CD4-positive, CD25-positive, alpha-beta regulatory T cell (primary cell): Measurements from ENCODE around the gene PCSK5. TPM values are rescaled to one million over a fixed set of nuclear protein-coding genes. Genes with fewer than 3 reads are reported as not detected.
A peak's percentile ranks its signal among the peaks of the same experiment; 100 is the strongest.
"Not testable (repeated sequence)": the region's sequence is repeated elsewhere in the genome, so short reads cannot be mapped to it uniquely, and the experiment has no call there.

Source experiments
- ATAC-seq, 2 donors: fragments of 150-1000 bp; cut with Tn5 transposase; one replicate each; pipeline ENCODE4 v1.10.0; 2021; ENCODE audit warnings: low read depth in 2 of 2, moderate number of reproducible peaks in 2 of 2, moderate library complexity in 1 of 2
- DNase-seq, 3 donors: peaks; one replicate each; pipeline versions ENCODE4 v3.0.0 to v3.0.0-alpha.2; 2012 to 2022; ENCODE audit warnings: mixed read lengths in 1 of 3
- H3K27ac ChIP-seq: one replicate; pipeline ENCODE4 v1.7.0; 2013; ENCODE audit warnings: mild to moderate bottlenecking, low read length; ENCODE audit not compliant: insufficient read depth, poor library complexity, severe bottlenecking
- H3K27me3 ChIP-seq: one replicate; pipeline ENCODE4 v1.7.0; 2013; ENCODE audit warnings: low read length; ENCODE audit not compliant: control insufficient read depth, insufficient read depth
- H3K36me3 ChIP-seq: one replicate; pipeline ENCODE4 v1.7.0; 2013; ENCODE audit warnings: mild to moderate bottlenecking, low read length, moderate library complexity; ENCODE audit not compliant: control insufficient read depth, insufficient read depth
- H3K4me1 ChIP-seq: 2 replicates; pipeline ENCODE4 v1.7.0; 2013; ENCODE audit warnings: mild to moderate bottlenecking, low read length; ENCODE audit not compliant: insufficient read depth, control insufficient read depth, poor library complexity, severe bottlenecking
- H3K4me3 ChIP-seq: one replicate; pipeline ENCODE4 v1.7.0; 2013; ENCODE audit warnings: low read depth, mild to moderate bottlenecking, low read length, moderate library complexity
- H3K9me3 ChIP-seq, 2 experiments: 1 replicate in 1 of 2; 2 replicates in 1 of 2; pipeline ENCODE4 v1.7.0; 2013; ENCODE audit warnings: low read length in 2 of 2, mild to moderate bottlenecking in 1 of 2, moderate library complexity in 1 of 2; ENCODE audit not compliant: control insufficient read depth in 2 of 2
- H3K27ac Mint-ChIP-seq, 3 donors: one replicate each; pipeline ENCODE4 v1.8.0; 2020 to 2022; ENCODE audit warnings: mild to moderate bottlenecking in 3 of 3, mixed read lengths in 3 of 3, moderate library complexity in 2 of 3
- H3K27me3 Mint-ChIP-seq: one replicate; pipeline ENCODE4 v1.8.0; 2022; ENCODE audit warnings: mild to moderate bottlenecking, mixed read lengths
- H3K36me3 Mint-ChIP-seq: one replicate; pipeline ENCODE4 v1.8.0; 2020; ENCODE audit warnings: mixed read lengths
- H3K4me1 Mint-ChIP-seq, 4 donors: one replicate each; pipeline ENCODE4 v1.8.0; 2020 to 2022; ENCODE audit warnings: mixed read lengths in 4 of 4, mild to moderate bottlenecking in 1 of 4
- H3K4me3 Mint-ChIP-seq, 4 donors: one replicate each; pipeline ENCODE4 v1.8.0; 2020 to 2022; ENCODE audit warnings: mild to moderate bottlenecking in 4 of 4, mixed read lengths in 4 of 4, moderate library complexity in 3 of 4
- H3K9me3 Mint-ChIP-seq, 7 donors: one replicate each; pipeline ENCODE4 v1.8.0; 2020 to 2022; ENCODE audit warnings: mixed read lengths in 7 of 7, mild to moderate bottlenecking in 3 of 7, moderate library complexity in 2 of 7
- polyA plus RNA-seq, 4 donors: library from polyadenylated mRNA; unstranded; fragments of 300-500 nt; fragmentation: Illumina TruSeq; gene quantifications; one replicate each; pipeline ENCODE4 v1.2.3, GENCODE V29; 2021
- total RNA-seq: library from RNA; stranded (reverse); gene quantifications from one replicate; pipeline ENCODE4 v1.2.3, GENCODE V29; 2022

Gene PCSK5
- total and polyA plus RNA-seq, 5 donors from 2014 or later, result 0.47 to 2.7 (median 2.0) TPM

GRCh38 chr9:76307047-76307446 lies 416.6 kb downstream of the PCSK5 start:
- not testable (repeated sequence) for H3K4me3 ChIP-seq, H3K4me1 ChIP-seq, H3K36me3 ChIP-seq, DNase-seq, H3K36me3 Mint-ChIP-seq, H3K27ac ChIP-seq, H3K27ac Mint-ChIP-seq, H3K9me3 ChIP-seq, H3K4me1 Mint-ChIP-seq, H3K9me3 Mint-ChIP-seq, H3K4me3 Mint-ChIP-seq, H3K27me3 ChIP-seq, ATAC-seq, H3K27me3 Mint-ChIP-seq

DNA sequence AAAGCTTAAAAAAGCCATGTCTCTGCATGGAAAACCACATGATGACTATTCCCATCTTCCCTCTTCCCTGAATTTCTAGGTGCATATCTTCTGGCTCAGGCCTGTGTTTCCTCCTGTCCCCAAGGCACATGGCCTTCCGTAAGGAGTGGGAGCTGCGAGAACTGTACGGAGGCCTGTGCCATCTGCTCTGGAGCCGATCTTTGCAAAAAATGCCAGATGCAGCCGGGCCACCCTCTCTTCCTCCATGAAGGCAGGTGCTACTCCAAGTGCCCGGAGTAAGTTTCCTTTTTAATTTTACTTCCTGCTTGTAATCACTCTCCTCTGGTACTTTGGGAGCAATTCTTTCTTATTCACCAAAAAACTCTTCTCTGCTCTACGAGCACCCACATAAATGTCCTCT lies 420.1 kb downstream of the PCSK5 start:
- Mint-ChIP-seq H3K4me3 (no peak overlapping the region), H3K4me1 (no peaks in the 10 kb centered on the region), H3K36me3 (no peaks in the 10 kb centered on the region), H3K27ac (no peak overlapping the region), H3K9me3 (no peaks in the 10 kb centered on the region), H3K27me3 (peaks cover 4% of the 10 kb centered on the region)
- Histone ChIP-seq H3K4me1 (no peaks in the 10 kb centered on the region), H3K27ac (no peak overlapping the region), H3K9me3 (no peaks in the 10 kb centered on the region), H3K36me3 (no peaks in the 10 kb centered on the region), H3K27me3 (peaks cover 4% of the 10 kb centered on the region), H3K4me3 (no peak overlapping the region)
- ATAC-seq, result no peak
- no peak for DNase-seq

GRCh38 chr9:76310991-76311390 lies 420.5 kb downstream of the PCSK5 start:
- no peaks in the 10 kb centered on the region for H3K36me3 Mint-ChIP-seq
- no peaks in the 10 kb centered on the region for H3K4me1 Mint-ChIP-seq
- Histone ChIP-seq H3K27me3 (peaks cover 4% of the 10 kb centered on the region), H3K9me3 (no peaks in the 10 kb centered on the region), H3K4me1 (no peaks in the 10 kb centered on the region), H3K27ac (no peak overlapping the region), H3K36me3 (no peaks in the 10 kb centered on the region), H3K4me3 (no peak overlapping the region)
- H3K4me3 Mint-ChIP-seq, result no peak overlapping the region
- H3K27ac Mint-ChIP-seq, result no peak overlapping the region
- H3K27me3 Mint-ChIP-seq, result peaks cover 4% of the 10 kb centered on the region
- DNase-seq, result no peak
- no peaks in the 10 kb centered on the region for H3K9me3 Mint-ChIP-seq
- ATAC-seq, result no peak

- Mint-ChIP-seq H3K27ac (no peak overlapping the region), H3K36me3 (no peaks in the 10 kb centered on the region), H3K27me3 (peaks cover 4% of the 10 kb centered on the region), H3K4me3 (no peak overlapping the region), H3K9me3 (no peaks in the 10 kb centered on the region), H3K4me1 (no peaks in the 10 kb centered on the region)
- DNase-seq, result no peak
- no peak for ATAC-seq
- H3K36me3 ChIP-seq, result no peaks in the 10 kb centered on the region
- no peak overlapping the region for H3K4me3 ChIP-seq
- no peaks in the 10 kb centered on the region for H3K9me3 ChIP-seq
- H3K4me1 ChIP-seq, result no peaks in the 10 kb centered on the region
- H3K27ac ChIP-seq, result no peak overlapping the region
- H3K27me3 ChIP-seq, result peaks cover 4% of the 10 kb centered on the region
Observed at GRCh38 chr9:76311537-76311936, 421.1 kb downstream of the PCSK5 start.

- ATAC-seq (no peak), DNase-seq (no peak)
- Mint-ChIP-seq H3K27ac (no peak overlapping the region), H3K4me3 (no peak overlapping the region), H3K36me3 (no peaks in the 10 kb centered on the region), H3K4me1 (no peaks in the 10 kb centered on the region), H3K27me3 (peaks cover 4% of the 10 kb centered on the region), H3K9me3 (no peaks in the 10 kb centered on the region)
- Histone ChIP-seq H3K9me3 (no peaks in the 10 kb centered on the region), H3K27ac (no peak overlapping the region), H3K36me3 (no peaks in the 10 kb centered on the region), H3K4me1 (no peaks in the 10 kb centered on the region), H3K27me3 (no peaks in the 10 kb centered on the region), H3K4me3 (no peak overlapping the region)
Observed at GRCh38 chr9:76313771-76314170, 423.3 kb downstream of the PCSK5 start.

DNA sequence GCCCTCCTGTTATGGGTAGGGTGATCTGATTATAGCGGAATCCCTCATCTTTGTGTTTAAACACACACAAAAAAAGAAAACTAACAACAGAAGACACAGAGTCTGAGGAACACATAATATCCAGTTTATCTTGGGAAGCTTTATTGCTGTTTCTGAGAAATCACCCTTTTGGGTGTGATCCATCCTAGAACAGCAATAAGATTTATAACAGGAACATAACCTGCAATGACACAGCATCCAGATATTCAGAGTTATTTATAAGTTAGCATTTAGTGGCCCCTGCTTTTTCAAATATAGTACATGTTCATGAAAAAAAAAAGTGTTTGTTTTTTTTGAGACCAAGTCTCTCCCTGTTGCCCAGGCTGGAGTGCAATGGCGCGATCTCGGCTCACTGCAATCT lies 423.8 kb downstream of the PCSK5 start:
- Histone ChIP-seq H3K27ac (no peak overlapping the region), H3K4me3 (no peak overlapping the region), H3K36me3 (no peaks in the 10 kb centered on the region), H3K4me1 (no peaks in the 10 kb centered on the region), H3K9me3 (no peaks in the 10 kb centered on the region), H3K27me3 (no peaks in the 10 kb centered on the region)
- Mint-ChIP-seq H3K4me3 (no peak overlapping the region), H3K4me1 (no peaks in the 10 kb centered on the region), H3K36me3 (no peaks in the 10 kb centered on the region), H3K27me3 (peaks cover 4% of the 10 kb centered on the region), H3K27ac (no peak overlapping the region), H3K9me3 (no peaks in the 10 kb centered on the region)
- DNase-seq (no peak), ATAC-seq (no peak)

- no peaks in the 10 kb centered on the region for H3K27me3 ChIP-seq
- H3K4me1 ChIP-seq, result no peaks in the 10 kb centered on the region
- no peaks in the 10 kb centered on the region for H3K9me3 Mint-ChIP-seq
- H3K27ac ChIP-seq, result no peak overlapping the region
- no peak overlapping the region for H3K4me3 Mint-ChIP-seq
- no peaks in the 10 kb centered on the region for H3K4me1 Mint-ChIP-seq
- ATAC-seq (no peak), DNase-seq (no peak)
- no peaks in the 10 kb centered on the region for H3K36me3 ChIP-seq
- peak overlapping the region in 1 of 3 donors; percentile 4 for H3K27ac Mint-ChIP-seq
- no peaks in the 10 kb centered on the region for H3K36me3 Mint-ChIP-seq
- H3K9me3 ChIP-seq, result no peaks in the 10 kb centered on the region
- H3K27me3 Mint-ChIP-seq, result no peaks in the 10 kb centered on the region
- no peak overlapping the region for H3K4me3 ChIP-seq
Observed at GRCh38 chr9:76316069-76316468, 425.6 kb downstream of the PCSK5 start.

- not testable (repeated sequence) for H3K27ac Mint-ChIP-seq, ATAC-seq
Observed at GRCh38 chr9:76319466-76319865, 429.0 kb downstream of the PCSK5 start.

More at GRCh38 chr9:76319466-76319865, 429.0 kb downstream of the PCSK5 start:
- H3K9me3 Mint-ChIP-seq, DNase-seq, H3K9me3 ChIP-seq, H3K36me3 Mint-ChIP-seq, H3K4me1 Mint-ChIP-seq, H3K4me3 Mint-ChIP-seq, H3K27ac ChIP-seq, H3K27me3 Mint-ChIP-seq, H3K4me3 ChIP-seq, H3K27me3 ChIP-seq, H3K36me3 ChIP-seq, H3K4me1 ChIP-seq: not testable (repeated sequence)
